HCT116 (cell line): ENCODE measurements around the gene SYT9. TPM values are rescaled to one million over a fixed set of nuclear protein-coding genes. Genes with fewer than 3 reads are reported as not detected.

Source experiments
- ATAC-seq: fragments of 200-7000 bp; cut with Tn5 transposase; 2 replicates; pipeline ENCODE4 v1.9.1; 2020; ENCODE audit warnings: mild to moderate bottlenecking, moderate library complexity
- BruUV-seq: library from RNA; stranded (reverse); fragments of 400-500 nt; replicated peaks from 2 replicates; lab custom pipeline; 2021; lab: Mats Ljungman, UMichigan
- CTCF ChIA-PET: fragments of 300-600 bp; sonication (Branson Sonifier 250); formaldehyde crosslinking; loops from one replicate; lab custom pipeline; 2021; ENCODE audit warnings: antibody characterized with exemption; lab: Charles Lee
- POLR2A ChIA-PET: fragments of 300-600, 350-600 bp; sonication (Branson Sonifier 250); formaldehyde crosslinking; loops from one replicate; lab custom pipeline; 2021; ENCODE audit warnings: antibody characterized with exemption; lab: Charles Lee
- RAD21 ChIA-PET, 2 experiments: fragments of 300-600 bp; sonication (Branson Sonifier 250); formaldehyde crosslinking; loops; one replicate each; lab custom pipeline; 2023; ENCODE audit warnings: low total read pairs in 2 of 2; ENCODE audit not compliant: uncharacterized antibody in 2 of 2, unreplicated experiment in 2 of 2, low non-redundant PET in 1 of 2; lab: Charles Lee
- DNase-seq: peaks from one replicate; pipeline ENCODE4 v3.0.0-alpha.2; 2010; ENCODE audit warnings: low read depth, low spot score
- H2AFZ ChIP-seq: fragments of 200-600 bp; shearing (Covaris generic), sonication (generic); 2 replicates; pipeline ENCODE4 v1.6.1; 2017; ENCODE audit warnings: low read depth, mixed run types, mixed read lengths, antibody characterized with exemption, low read length; ENCODE audit not compliant: poor library complexity, severe bottlenecking
- H3K27ac ChIP-seq: 2 replicates; pipeline ENCODE4 v1.5.1; 2012; ENCODE audit warnings: low read depth, low read length
- H3K27me3 ChIP-seq: fragments of 200-600 bp; sonication (generic); 2 replicates; pipeline ENCODE4 v1.6.1; 2016; ENCODE audit warnings: mixed run types, low read length, mixed read lengths; ENCODE audit not compliant: insufficient read depth
- H3K36me3 ChIP-seq, 2 experiments: fragments of 200-500 bp in 1 of 2; fragments of 200-600 bp in 1 of 2; sonication (Bioruptor generic) in 1 of 2; sonication (generic) in 1 of 2; 2 replicates each; pipeline versions ENCODE4 v1.5.1 to v1.6.1; 2014 to 2016; ENCODE audit warnings: low read length in 2 of 2, inconsistent platforms in 1 of 2, mixed read lengths in 1 of 2, mixed run types in 1 of 2; ENCODE audit not compliant: insufficient read depth in 2 of 2, control insufficient read depth in 1 of 2
- H3K4me1 ChIP-seq, 2 experiments: fragments of 200-600 bp in 1 of 2; sonication (generic) in 1 of 2; 2 replicates each; pipeline versions ENCODE4 v1.5.1 to v1.6.1; 2012 to 2017; ENCODE audit warnings: low read length in 2 of 2, inconsistent platforms in 1 of 2, mild to moderate bottlenecking in 1 of 2, mixed read lengths in 1 of 2, mixed run types in 1 of 2, moderate library complexity in 1 of 2; ENCODE audit not compliant: insufficient read depth in 2 of 2, control insufficient read depth in 1 of 2
- H3K4me2 ChIP-seq: fragments of 200-600 bp; sonication (generic); 2 replicates; pipeline ENCODE4 v1.6.1; 2017; ENCODE audit warnings: mixed run types, low read length, mixed read lengths
- H3K4me3 ChIP-seq, 2 experiments: fragments of 200-600 bp in 1 of 2; sonication (generic) in 1 of 2; replicated peaks in 1 of 2; 2 replicates each; pipeline ENCODE4 v1.5.1; 2011 to 2016; ENCODE audit warnings: low read length in 2 of 2, control low read depth in 1 of 2, low read depth in 1 of 2, mild to moderate bottlenecking in 1 of 2, mixed read lengths in 1 of 2, mixed run types in 1 of 2
- H3K79me2 ChIP-seq: fragments of 200-600 bp; sonication (generic); 2 replicates; pipeline ENCODE4 v1.6.1; 2017; ENCODE audit warnings: mild to moderate bottlenecking, mixed run types, low read length, moderate library complexity, mixed read lengths; ENCODE audit not compliant: insufficient read depth
- H3K9ac ChIP-seq: fragments of 200-600 bp; sonication (generic); 2 replicates; pipeline ENCODE4 v1.6.1; 2016; ENCODE audit warnings: low read length, mixed read lengths
- H3K9me2 ChIP-seq: fragments of 200-600 bp; sonication (generic), shearing (Covaris generic); 2 replicates; pipeline ENCODE4 v1.6.1; 2017; ENCODE audit warnings: mixed run types, mild to moderate bottlenecking, moderate library complexity; ENCODE audit not compliant: insufficient read depth
- H3K9me3 ChIP-seq, 2 experiments: fragments of 200-500 bp in 1 of 2; fragments of 200-600 bp in 1 of 2; sonication (Bioruptor generic) in 1 of 2; sonication (generic) in 1 of 2; 2 replicates each; pipeline ENCODE4 v1.6.1; 2014 to 2017; ENCODE audit warnings: low read length in 2 of 2, mixed read lengths in 2 of 2, inconsistent platforms in 1 of 2, low read depth in 1 of 2, mild to moderate bottlenecking in 1 of 2, mixed run types in 1 of 2, moderate library complexity in 1 of 2; ENCODE audit not compliant: control insufficient read depth in 1 of 2, insufficient read depth in 1 of 2
- H4K20me1 ChIP-seq: fragments of 200-600 bp; sonication (generic), shearing (Covaris generic); 2 replicates; pipeline ENCODE4 v1.6.1; 2017; ENCODE audit warnings: mixed run types, mild to moderate bottlenecking, moderate library complexity; ENCODE audit not compliant: insufficient read depth
- ATF3 ChIP-seq: IDR thresholded peaks from 2 replicates; pipeline ENCODE4 v1.6.1; 2012
- CBX3 ChIP-seq: IDR thresholded peaks from 2 replicates; pipeline ENCODE4 v1.6.1; 2012; ENCODE audit warnings: low read depth
- CEBPB ChIP-seq: IDR thresholded peaks from 2 replicates; pipeline ENCODE4 v1.6.1; 2012; ENCODE audit warnings: low read depth
- ELF1 ChIP-seq: IDR thresholded peaks from 2 replicates; pipeline ENCODE4 v1.6.1; 2012; ENCODE audit warnings: low read depth, borderline replicate concordance
- FOSL1 ChIP-seq: IDR thresholded peaks from 2 replicates; pipeline ENCODE4 v1.6.1; 2012; ENCODE audit warnings: low read depth
- JUND ChIP-seq: IDR thresholded peaks from 2 replicates; pipeline ENCODE4 v1.6.1; 2012
- POLR2AphosphoS5 ChIP-seq: IDR thresholded peaks from 2 replicates; pipeline ENCODE4 v1.6.1; 2011; ENCODE audit warnings: mild to moderate bottlenecking, low read depth, low read length, moderate library complexity
- RAD21 ChIP-seq: IDR thresholded peaks from 2 replicates; pipeline ENCODE4 v1.6.1; 2012; ENCODE audit warnings: low read depth, mild to moderate bottlenecking
- REST ChIP-seq: IDR thresholded peaks from 2 replicates; pipeline ENCODE4 v1.6.1; 2012; ENCODE audit warnings: low read depth
- SIN3A ChIP-seq: IDR thresholded peaks from 2 replicates; pipeline ENCODE4 v1.6.1; 2012; ENCODE audit warnings: low read depth
- TCF7L2 ChIP-seq: IDR thresholded peaks from 2 replicates; pipeline ENCODE4 v1.7.0; 2011; ENCODE audit warnings: borderline replicate concordance, inconsistent platforms; ENCODE audit not compliant: insufficient read depth, insufficient read length; ENCODE audit errors: extremely low read depth
- ZNF274 ChIP-seq: fragments of 200-500 bp; sonication (Bioruptor generic); IDR thresholded peaks from 2 replicates; pipeline ENCODE4 v1.6.1; 2014; ENCODE audit warnings: mild to moderate bottlenecking, low read depth, low read length, inconsistent platforms
- intact Hi-C: fragments of 100-400 bp; cut with micrococcal nuclease; formaldehyde crosslinking; loops from 2 replicates; pipeline ENCODE4 v1.10.0; 2022
- total RNA-seq: library from RNA; stranded (reverse); gene quantifications from one replicate; pipeline ENCODE4 v1.2.1, GENCODE V29; 2021; ENCODE audit not compliant: unreplicated experiment
- TF ChIP-seq, protein P1 (sequence below): IDR thresholded peaks from 2 replicates; pipeline ENCODE4 v1.6.1; 2012
- TF ChIP-seq, protein P2 (sequence below): IDR thresholded peaks from 2 replicates; pipeline ENCODE4 v1.6.1; 2011; ENCODE audit warnings: mild to moderate bottlenecking, low read length, moderate library complexity; ENCODE audit not compliant: insufficient replicate concordance; ENCODE audit errors: extremely low read depth

SYT9 gene
- total RNA-seq, 1 experiment from 2014 or later: not detected

GRCh38 chr11:7202412-7202811 is 49.3 kb upstream of the SYT9 start:
- H3K9me2 ChIP-seq: no peaks in the 10 kb centered on the region
- no peaks in the 10 kb centered on the region for H3K4me1 ChIP-seq
- intact Hi-C loops: no loop called here
- H4K20me1 ChIP-seq: no peaks in the 10 kb centered on the region
- H3K36me3 ChIP-seq: no peaks in the 10 kb centered on the region
- RAD21 ChIA-PET: no interaction called here
- peaks cover 39% of the 10 kb centered on the region; the same call in 1 of the 2 replicates for H3K27me3 ChIP-seq
- no TSS peak for BruUV-seq
- H3K9ac ChIP-seq: no peak overlapping the region
- POLR2A ChIA-PET: no interaction called here
- H2AFZ ChIP-seq: no peak overlapping the region
- H3K4me3 ChIP-seq: no peak overlapping the region
- CTCF ChIA-PET: no interaction called here
- ATAC-seq (no peak), DNase-seq (no peak)
- no peak overlapping the region for H3K4me2 ChIP-seq
- H3K27ac ChIP-seq: no peak overlapping the region
- H3K79me2 ChIP-seq: no peaks in the 10 kb centered on the region
- TF ChIP-seq TCF7L2 (no peak), FOSL1 (no peak), CEBPB (no peak), REST (no peak), ZNF274 (no peak), RAD21 (no peak), CBX3 (no peak), JUND (no peak), POLR2AphosphoS5 (no peak), SIN3A (no peak), ELF1 (no peak), ATF3 (no peak)
- TF ChIP-seq, protein P1, sequence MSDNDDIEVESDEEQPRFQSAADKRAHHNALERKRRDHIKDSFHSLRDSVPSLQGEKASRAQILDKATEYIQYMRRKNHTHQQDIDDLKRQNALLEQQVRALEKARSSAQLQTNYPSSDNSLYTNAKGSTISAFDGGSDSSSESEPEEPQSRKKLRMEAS: no peak
- TF ChIP-seq, protein P2, sequence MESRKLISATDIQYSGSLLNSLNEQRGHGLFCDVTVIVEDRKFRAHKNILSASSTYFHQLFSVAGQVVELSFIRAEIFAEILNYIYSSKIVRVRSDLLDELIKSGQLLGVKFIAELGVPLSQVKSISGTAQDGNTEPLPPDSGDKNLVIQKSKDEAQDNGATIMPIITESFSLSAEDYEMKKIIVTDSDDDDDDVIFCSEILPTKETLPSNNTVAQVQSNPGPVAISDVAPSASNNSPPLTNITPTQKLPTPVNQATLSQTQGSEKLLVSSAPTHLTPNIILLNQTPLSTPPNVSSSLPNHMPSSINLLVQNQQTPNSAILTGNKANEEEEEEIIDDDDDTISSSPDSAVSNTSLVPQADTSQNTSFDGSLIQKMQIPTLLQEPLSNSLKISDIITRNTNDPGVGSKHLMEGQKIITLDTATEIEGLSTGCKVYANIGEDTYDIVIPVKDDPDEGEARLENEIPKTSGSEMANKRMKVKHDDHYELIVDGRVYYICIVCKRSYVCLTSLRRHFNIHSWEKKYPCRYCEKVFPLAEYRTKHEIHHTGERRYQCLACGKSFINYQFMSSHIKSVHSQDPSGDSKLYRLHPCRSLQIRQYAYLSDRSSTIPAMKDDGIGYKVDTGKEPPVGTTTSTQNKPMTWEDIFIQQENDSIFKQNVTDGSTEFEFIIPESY: no peak
- no peaks in the 10 kb centered on the region for H3K9me3 ChIP-seq
